ENCODE measurements around the gene TMEM218.

Gene TMEM218

GRCh38 chr11:125082611-125083311 is 28.7 kb downstream of the TMEM218 start:
- WGBS (ENCODE audit: insufficient coverage) = 95% methylated on average over 9 of the region's 10 CpGs
- Histone ChIP-seq H3K27me3 (replicated peaks in 2 of 5; ENCODE audit: control insufficient read depth in 4 of 5, insufficient read depth in 5 of 5, low read length in 4 of 5) (no peaks in the 10 kb centered on the region), H3K4me1 (ENCODE audit: control extremely low read depth in 1 of 4, control insufficient read depth in 4 of 4, insufficient read depth in 4 of 4, low read length in 3 of 4) (peaks cover 0 to 6% (median 0%) of the 10 kb centered on the region in 4 experiments), H3K27ac (ENCODE audit: insufficient read depth in 1 of 2, low read depth in 1 of 2, low read length in 2 of 2, poor library complexity in 1 of 2, severe bottlenecking in 2 of 2) (no peak overlapping the region), H3K9me3 (ENCODE audit: control extremely low read depth in 1 of 5, control insufficient read depth in 4 of 5, insufficient read depth in 2 of 5, low read depth in 1 of 5, low read length in 4 of 5) (no peaks in the 10 kb centered on the region), H3K36me3 (ENCODE audit: control insufficient read depth in 4 of 4, insufficient read depth in 4 of 4, low read length in 3 of 4) (no peaks in the 10 kb centered on the region), H3K4me3 (ENCODE audit: control insufficient read depth in 1 of 7, extremely low read depth in 1 of 7, insufficient read depth in 4 of 7, low read depth in 2 of 7, low read length in 6 of 7) (no peak overlapping the region)
- DNase-seq = no peak
- ChIA-PET POLR2A (interaction anchor here (0.6 kb wide), 1 partner anchor 939 kb away, joined by 4 read pairs; no protein-coding TSS in a partner anchor), CTCF (interaction anchor here (0.9 to 1.8 kb wide), 5 partner anchors 11 to 58 kb away, joined by 3 to 6 read pairs (median 3); no protein-coding TSS in a partner anchor)

- Histone ChIP-seq H3K4me1 (ENCODE audit: control extremely low read depth in 1 of 4, control insufficient read depth in 4 of 4, insufficient read depth in 4 of 4, low read length in 3 of 4) (peaks cover 0 to 6% (median 0%) of the 10 kb centered on the region in 4 experiments), H3K9me3 (ENCODE audit: control extremely low read depth in 1 of 5, control insufficient read depth in 4 of 5, insufficient read depth in 2 of 5, low read depth in 1 of 5, low read length in 4 of 5) (no peaks in the 10 kb centered on the region), H3K4me3 (ENCODE audit: control insufficient read depth in 1 of 7, extremely low read depth in 1 of 7, insufficient read depth in 4 of 7, low read depth in 2 of 7, low read length in 6 of 7) (no peak overlapping the region), H3K27ac (ENCODE audit: insufficient read depth in 1 of 2, low read depth in 1 of 2, low read length in 2 of 2, poor library complexity in 1 of 2, severe bottlenecking in 2 of 2) (no peak overlapping the region), H3K27me3 (replicated peaks in 2 of 5; ENCODE audit: control insufficient read depth in 4 of 5, insufficient read depth in 5 of 5, low read length in 4 of 5) (no peaks in the 10 kb centered on the region), H3K36me3 (ENCODE audit: control insufficient read depth in 4 of 4, insufficient read depth in 4 of 4, low read length in 3 of 4) (no peaks in the 10 kb centered on the region)
- CTCF ChIA-PET = interaction anchor here (1.1 kb wide), 1 partner anchor 13 kb away, joined by 3 read pairs; no protein-coding TSS in a partner anchor
- DNase-seq = no peak
- POLR2A ChIA-PET = interaction anchor here (0.6 kb wide), 1 partner anchor 940 kb away, joined by 4 read pairs; no protein-coding TSS in a partner anchor
- WGBS (ENCODE audit: insufficient coverage) = 100% methylated on average over 2 of the region's 5 CpGs
These were observed 29.4 kb downstream of the TMEM218 start for GRCh38 chr11:125082040-125082439.

- DNase-seq = no peak
- H3K4me3 ChIP-seq (ENCODE audit: control insufficient read depth in 1 of 7, extremely low read depth in 1 of 7, insufficient read depth in 4 of 7, low read depth in 2 of 7, low read length in 6 of 7) = no peak overlapping the region
- H3K27ac ChIP-seq (ENCODE audit: insufficient read depth in 1 of 2, low read depth in 1 of 2, low read length in 2 of 2, poor library complexity in 1 of 2, severe bottlenecking in 2 of 2) = no peak overlapping the region
- no peaks in the 10 kb centered on the region for H3K36me3 ChIP-seq (ENCODE audit: control insufficient read depth in 4 of 4, insufficient read depth in 4 of 4, low read length in 3 of 4)
- CTCF ChIA-PET = interaction anchor here (1.3 to 1.4 kb wide), 2 partner anchors 18 to 61 kb away, joined by 3 to 4 read pairs; partner anchors contain the start of gene SLC37A2
- WGBS (ENCODE audit: insufficient coverage) = 93% methylated on average over 13 of the region's 14 CpGs
- POLR2A ChIA-PET = no interaction called here
- peaks cover 0 to 6% (median 0%) of the 10 kb centered on the region in 4 experiments for H3K4me1 ChIP-seq (ENCODE audit: control extremely low read depth in 1 of 4, control insufficient read depth in 4 of 4, insufficient read depth in 4 of 4, low read length in 3 of 4)
- no peaks in the 10 kb centered on the region for H3K27me3 ChIP-seq (replicated peaks in 2 of 5; ENCODE audit: control insufficient read depth in 4 of 5, insufficient read depth in 5 of 5, low read length in 4 of 5)
- H3K9me3 ChIP-seq (ENCODE audit: control extremely low read depth in 1 of 5, control insufficient read depth in 4 of 5, insufficient read depth in 2 of 5, low read depth in 1 of 5, low read length in 4 of 5) = no peaks in the 10 kb centered on the region
These were observed 30.2 kb downstream of the TMEM218 start for GRCh38 chr11:125081098-125081798.

GRCh38 chr11:125080531-125080911 is 30.9 kb downstream of the TMEM218 start:
- Histone ChIP-seq H3K27ac (ENCODE audit: insufficient read depth in 1 of 2, low read depth in 1 of 2, low read length in 2 of 2, poor library complexity in 1 of 2, severe bottlenecking in 2 of 2) (no peak overlapping the region), H3K9me3 (ENCODE audit: control extremely low read depth in 1 of 5, control insufficient read depth in 4 of 5, insufficient read depth in 2 of 5, low read depth in 1 of 5, low read length in 4 of 5) (no peaks in the 10 kb centered on the region), H3K27me3 (replicated peaks in 2 of 5; ENCODE audit: control insufficient read depth in 4 of 5, insufficient read depth in 5 of 5, low read length in 4 of 5) (peaks cover 0 to 2% (median 0%) of the 10 kb centered on the region in 5 experiments), H3K36me3 (ENCODE audit: control insufficient read depth in 4 of 4, insufficient read depth in 4 of 4, low read length in 3 of 4) (no peaks in the 10 kb centered on the region), H3K4me3 (ENCODE audit: control insufficient read depth in 1 of 7, extremely low read depth in 1 of 7, insufficient read depth in 4 of 7, low read depth in 2 of 7, low read length in 6 of 7) (no peak overlapping the region), H3K4me1 (ENCODE audit: control extremely low read depth in 1 of 4, control insufficient read depth in 4 of 4, insufficient read depth in 4 of 4, low read length in 3 of 4) (peaks cover 0 to 6% (median 0%) of the 10 kb centered on the region in 4 experiments)
- no peak for DNase-seq
- ChIA-PET CTCF (interaction anchor here (1.3 to 2.5 kb wide), 4 partner anchors 9 to 62 kb away, joined by 3 to 7 read pairs (median 4); partner anchors contain the start of gene SLC37A2), POLR2A (no interaction called here)
- WGBS (ENCODE audit: insufficient coverage) = 97% methylated on average over 10 of the region's 12 CpGs

GRCh38 chr11:125079878-125080530 is 31.4 kb downstream of the TMEM218 start:
- Histone ChIP-seq H3K27me3 (replicated peaks in 2 of 5; ENCODE audit: control insufficient read depth in 4 of 5, insufficient read depth in 5 of 5, low read length in 4 of 5) (peaks cover 0 to 2% (median 0%) of the 10 kb centered on the region in 5 experiments), H3K4me1 (ENCODE audit: control extremely low read depth in 1 of 4, control insufficient read depth in 4 of 4, insufficient read depth in 4 of 4, low read length in 3 of 4) (peaks cover 0 to 6% (median 0%) of the 10 kb centered on the region in 4 experiments), H3K27ac (ENCODE audit: insufficient read depth in 1 of 2, low read depth in 1 of 2, low read length in 2 of 2, poor library complexity in 1 of 2, severe bottlenecking in 2 of 2) (no peak overlapping the region), H3K36me3 (ENCODE audit: control insufficient read depth in 4 of 4, insufficient read depth in 4 of 4, low read length in 3 of 4) (no peaks in the 10 kb centered on the region), H3K9me3 (ENCODE audit: control extremely low read depth in 1 of 5, control insufficient read depth in 4 of 5, insufficient read depth in 2 of 5, low read depth in 1 of 5, low read length in 4 of 5) (no peaks in the 10 kb centered on the region), H3K4me3 (ENCODE audit: control insufficient read depth in 1 of 7, extremely low read depth in 1 of 7, insufficient read depth in 4 of 7, low read depth in 2 of 7, low read length in 6 of 7) (no peak overlapping the region)
- CTCF ChIA-PET = interaction anchor here (1.3 to 2.5 kb wide), 4 partner anchors 10 to 62 kb away, joined by 3 to 7 read pairs (median 4); partner anchors contain the start of gene SLC37A2
- no peak for DNase-seq
- POLR2A ChIA-PET = no interaction called here
- WGBS (ENCODE audit: insufficient coverage) = 98% methylated on average over 10 of the region's 12 CpGs

- ChIA-PET POLR2A (no interaction called here), CTCF (interaction anchor here (1.4 to 2.5 kb wide), 3 partner anchors 10 to 21 kb away, joined by 3 to 7 read pairs (median 4); partner anchors contain the start of gene SLC37A2)
- Histone ChIP-seq H3K27me3 (replicated peaks in 2 of 5; ENCODE audit: control insufficient read depth in 4 of 5, insufficient read depth in 5 of 5, low read length in 4 of 5) (peaks cover 0 to 2% (median 0%) of the 10 kb centered on the region in 5 experiments), H3K4me3 (ENCODE audit: control insufficient read depth in 1 of 7, extremely low read depth in 1 of 7, insufficient read depth in 4 of 7, low read depth in 2 of 7, low read length in 6 of 7) (no peak overlapping the region), H3K27ac (ENCODE audit: insufficient read depth in 1 of 2, low read depth in 1 of 2, low read length in 2 of 2, poor library complexity in 1 of 2, severe bottlenecking in 2 of 2) (no peak overlapping the region), H3K36me3 (ENCODE audit: control insufficient read depth in 4 of 4, insufficient read depth in 4 of 4, low read length in 3 of 4) (no peaks in the 10 kb centered on the region), H3K9me3 (ENCODE audit: control extremely low read depth in 1 of 5, control insufficient read depth in 4 of 5, insufficient read depth in 2 of 5, low read depth in 1 of 5, low read length in 4 of 5) (no peaks in the 10 kb centered on the region), H3K4me1 (ENCODE audit: control extremely low read depth in 1 of 4, control insufficient read depth in 4 of 4, insufficient read depth in 4 of 4, low read length in 3 of 4) (peaks cover 0 to 6% (median 0%) of the 10 kb centered on the region in 4 experiments)
- no peak for DNase-seq
- WGBS (ENCODE audit: insufficient coverage) = 91% methylated on average over 13 of the region's 18 CpGs
These were observed 32.1 kb downstream of the TMEM218 start for GRCh38 chr11:125079151-125079877.
